HG03196 (cell line): Measurements from ENCODE around the gene PKIB.
A peak's percentile ranks its signal among the peaks of the same experiment; 100 is the strongest.

Experiments used
- ATAC-seq: cut with Tn5 transposase; IDR thresholded peaks from one replicate; pipeline ENCODE4 v1.9.1; 2021; ENCODE audit not compliant: unreplicated experiment

The PKIB gene

GRCh38 chr6:122704066-122704465 lies 93.9 kb downstream of the PKIB start:
- ATAC-seq, result no peak

GRCh38 chr6:122709922-122710512 lies 99.8 kb downstream of the PKIB start:
- peak; percentile 78 for ATAC-seq

- ATAC-seq, result no peak
Observed at GRCh38 chr6:122710908-122711635, 100.9 kb downstream of the PKIB start.

GRCh38 chr6:122712093-122712447 lies 101.9 kb downstream of the PKIB start:
- ATAC-seq, result no peak

- ATAC-seq, result no peak
Observed at GRCh38 chr6:122712448-122713137, 102.4 kb downstream of the PKIB start.

GRCh38 chr6:122713138-122713537 lies 102.9 kb downstream of the PKIB start:
- ATAC-seq, result no peak

- ATAC-seq, result no peak
Observed at GRCh38 chr6:122714059-122714458, 103.9 kb downstream of the PKIB start.

GRCh38 chr6:122715725-122716124 lies 105.5 kb downstream of the PKIB start:
- no peak for ATAC-seq

- ATAC-seq, result no peak
Observed at GRCh38 chr6:122717350-122717749, 107.1 kb downstream of the PKIB start.

- no peak for ATAC-seq
Observed at GRCh38 chr6:122718616-122719015, 108.4 kb downstream of the PKIB start.

- ATAC-seq, result no peak
Observed at GRCh38 chr6:122719176-122719575, 109.0 kb downstream of the PKIB start.

- ATAC-seq, result no peak
Observed at GRCh38 chr6:122722746-122723145, 112.5 kb downstream of the PKIB start.

GRCh38 chr6:122726649-122727048 lies 116.4 kb downstream of the PKIB start:
- no peak for ATAC-seq

GRCh38 chr6:122727244-122727643 lies 117.0 kb downstream of the PKIB start:
- no peak for ATAC-seq

GRCh38 chr6:122730334-122730733 lies 120.1 kb downstream of the PKIB start:
- no peak for ATAC-seq

- no peak for ATAC-seq
Observed at GRCh38 chr6:122730775-122731386, 120.7 kb downstream of the PKIB start.

GRCh38 chr6:122733259-122733658 lies 123.1 kb downstream of the PKIB start:
- ATAC-seq, result no peak

- ATAC-seq, result no peak
Observed at GRCh38 chr6:122734529-122735395, 124.6 kb downstream of the PKIB start.

GRCh38 chr6:122735582-122735981 lies 125.4 kb downstream of the PKIB start:
- no peak for ATAC-seq

GRCh38 chr6:122736163-122736562 lies 126.0 kb downstream of the PKIB start:
- no peak for ATAC-seq

- ATAC-seq, result no peak
Observed at GRCh38 chr6:122736616-122737015, 126.4 kb downstream of the PKIB start.
